Osteoblast (primary cell): ENCODE results near the gene GAGE10. TPM values are rescaled to one million over a fixed set of nuclear protein-coding genes. Genes with fewer than 3 reads are reported as not detected.
A peak's percentile ranks its signal among the peaks of the same experiment; 100 is the strongest.

Experiments
- DNase-seq: peaks from one replicate; pipeline ENCODE4 v3.0.0; 2011; ENCODE audit warnings: low spot score, mixed read lengths; ENCODE audit not compliant: insufficient read length; ENCODE audit errors: missing footprints
- H2AFZ ChIP-seq: 2 replicates; pipeline ENCODE4 v1.6.0; 2011; ENCODE audit warnings: mild to moderate bottlenecking, low read length
- H3K27ac ChIP-seq: 2 replicates; pipeline ENCODE4 v1.5.1; 2011; ENCODE audit warnings: mild to moderate bottlenecking, low read depth, low read length, moderate library complexity
- H3K27me3 ChIP-seq: 2 replicates; pipeline ENCODE4 v1.6.0; 2012; ENCODE audit warnings: mild to moderate bottlenecking, control low read depth, inconsistent platforms, low read length, moderate library complexity; ENCODE audit not compliant: insufficient read depth
- H3K36me3 ChIP-seq: 2 replicates; pipeline ENCODE4 v1.5.1; 2011; ENCODE audit warnings: mild to moderate bottlenecking, low read length, control low read depth, moderate library complexity; ENCODE audit not compliant: insufficient read depth
- H3K4me1 ChIP-seq: 2 replicates; pipeline ENCODE4 v1.5.1; 2011; ENCODE audit warnings: mild to moderate bottlenecking, low read length, control low read depth, moderate library complexity; ENCODE audit not compliant: insufficient read depth
- H3K4me2 ChIP-seq: 2 replicates; pipeline ENCODE4 v1.6.0; 2011; ENCODE audit warnings: mild to moderate bottlenecking, low read length; ENCODE audit not compliant: insufficient read depth
- H3K4me3 ChIP-seq: fragments of 200-600 bp; sonication (generic); 3 replicates; pipeline ENCODE4 v1.5.1; 2012; ENCODE audit warnings: mild to moderate bottlenecking, low read length, inconsistent platforms; ENCODE audit not compliant: insufficient read depth
- H3K79me2 ChIP-seq: 2 replicates; pipeline ENCODE4 v1.6.0; 2012; ENCODE audit warnings: mild to moderate bottlenecking, low read length, control low read depth, inconsistent platforms; ENCODE audit not compliant: insufficient read depth
- H3K9me3 ChIP-seq: 2 replicates; pipeline ENCODE4 v1.5.1; 2011; ENCODE audit warnings: low read depth, low read length, control low read depth
- H4K20me1 ChIP-seq: 2 replicates; pipeline ENCODE4 v1.6.0; 2012; ENCODE audit warnings: mild to moderate bottlenecking, low read length, control low read depth; ENCODE audit not compliant: insufficient read depth
- CTCF ChIP-seq: IDR thresholded peaks from 2 replicates; pipeline ENCODE4 v1.5.1; 2011; ENCODE audit warnings: mild to moderate bottlenecking, low read depth, low read length, moderate library complexity; ENCODE audit errors: extremely low read depth
- total RNA-seq: library from RNA; depleted of rRNA; stranded (reverse); fragments of >200 nt; gene quantifications from 2 replicates; pipeline ENCODE4 v1.2.3, GENCODE V29; 2012

GAGE10 gene
- total RNA-seq, 1 donor, result not detected

DNA sequence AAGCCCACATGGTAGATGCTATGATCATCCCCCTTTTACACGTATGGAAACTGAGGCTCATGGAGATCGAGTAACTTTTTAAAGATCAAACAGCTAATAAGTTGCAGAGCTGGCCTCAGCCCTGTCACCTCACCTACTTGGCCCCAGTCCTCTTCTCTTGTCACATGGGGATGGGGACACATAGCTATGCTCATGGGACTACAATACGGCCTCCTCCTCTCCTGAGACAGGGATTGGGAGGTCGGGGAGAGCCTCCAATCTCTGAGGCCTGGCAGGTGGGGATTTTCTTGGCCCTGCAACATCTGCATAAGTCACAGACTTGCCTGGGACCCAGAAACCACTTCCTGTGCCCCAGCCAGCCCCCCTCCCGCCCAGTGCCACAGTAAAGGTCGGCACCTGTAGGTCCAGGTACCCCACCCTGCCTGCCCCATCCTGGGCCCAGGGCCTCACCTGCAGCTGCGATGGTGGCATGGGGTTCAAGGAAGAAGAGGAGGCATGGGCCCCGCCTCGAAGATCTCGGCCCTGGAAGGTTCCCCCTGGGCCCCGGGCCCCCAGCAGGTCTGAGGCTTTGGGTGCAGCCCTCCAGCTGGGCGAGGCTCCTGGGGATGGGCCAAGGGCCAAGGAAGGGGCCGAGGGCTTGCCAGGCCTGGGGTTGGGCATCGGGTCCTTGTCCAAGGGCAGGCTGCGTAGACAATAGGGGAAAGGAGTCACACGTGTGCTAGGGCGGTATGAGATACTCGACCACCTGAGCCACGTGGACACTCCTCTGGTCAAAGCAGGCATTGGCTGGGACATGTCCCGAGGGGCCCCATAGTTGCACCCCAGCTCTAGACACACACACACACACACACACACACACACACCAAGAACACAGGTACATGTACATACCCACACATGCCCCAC lies 45.3 kb upstream of the GAGE10 start:
- Histone ChIP-seq H3K4me3 (no peak overlapping the region), H3K36me3 (no peaks in the 10 kb centered on the region), H3K4me1 (no peaks in the 10 kb centered on the region), H3K79me2 (no peaks in the 10 kb centered on the region), H3K9me3 (no peaks in the 10 kb centered on the region), H3K27me3 (no peaks in the 10 kb centered on the region), H2AFZ (no peak overlapping the region), H3K27ac (no peak overlapping the region), H4K20me1 (no peaks in the 10 kb centered on the region), H3K4me2 (no peak overlapping the region)
- TF ChIP-seq CTCF, result no peak
- peak; percentile 80 for DNase-seq

DNA sequence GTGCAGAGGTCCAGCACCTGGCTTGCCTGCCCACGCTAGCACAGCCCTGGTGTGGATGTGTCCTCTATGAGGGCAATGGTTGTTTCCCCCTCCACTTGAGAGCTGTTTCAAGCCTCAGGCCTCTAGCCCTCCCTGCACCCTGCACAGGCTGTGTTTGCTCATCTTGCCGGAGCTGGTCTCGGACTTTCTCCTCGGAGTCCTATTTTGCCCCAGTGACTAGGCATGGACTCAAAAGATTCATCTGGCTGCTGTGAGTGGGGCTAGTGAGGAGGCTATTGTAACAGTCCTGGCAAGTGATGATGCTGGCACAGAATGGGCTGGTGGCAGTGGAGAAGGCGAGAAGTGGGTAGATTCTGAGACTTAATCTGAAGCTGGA lies 44.7 kb upstream of the GAGE10 start:
- H3K4me3 ChIP-seq, result no peak overlapping the region
- H2AFZ ChIP-seq, result no peak overlapping the region
- TF ChIP-seq CTCF, result no peak
- no peaks in the 10 kb centered on the region for H4K20me1 ChIP-seq
- H3K4me2 ChIP-seq, result no peak overlapping the region
- H3K27ac ChIP-seq, result no peak overlapping the region
- no peaks in the 10 kb centered on the region for H3K9me3 ChIP-seq
- no peaks in the 10 kb centered on the region for H3K27me3 ChIP-seq
- no peaks in the 10 kb centered on the region for H3K79me2 ChIP-seq
- no peaks in the 10 kb centered on the region for H3K36me3 ChIP-seq
- no peak for DNase-seq
- H3K4me1 ChIP-seq, result no peaks in the 10 kb centered on the region

DNA sequence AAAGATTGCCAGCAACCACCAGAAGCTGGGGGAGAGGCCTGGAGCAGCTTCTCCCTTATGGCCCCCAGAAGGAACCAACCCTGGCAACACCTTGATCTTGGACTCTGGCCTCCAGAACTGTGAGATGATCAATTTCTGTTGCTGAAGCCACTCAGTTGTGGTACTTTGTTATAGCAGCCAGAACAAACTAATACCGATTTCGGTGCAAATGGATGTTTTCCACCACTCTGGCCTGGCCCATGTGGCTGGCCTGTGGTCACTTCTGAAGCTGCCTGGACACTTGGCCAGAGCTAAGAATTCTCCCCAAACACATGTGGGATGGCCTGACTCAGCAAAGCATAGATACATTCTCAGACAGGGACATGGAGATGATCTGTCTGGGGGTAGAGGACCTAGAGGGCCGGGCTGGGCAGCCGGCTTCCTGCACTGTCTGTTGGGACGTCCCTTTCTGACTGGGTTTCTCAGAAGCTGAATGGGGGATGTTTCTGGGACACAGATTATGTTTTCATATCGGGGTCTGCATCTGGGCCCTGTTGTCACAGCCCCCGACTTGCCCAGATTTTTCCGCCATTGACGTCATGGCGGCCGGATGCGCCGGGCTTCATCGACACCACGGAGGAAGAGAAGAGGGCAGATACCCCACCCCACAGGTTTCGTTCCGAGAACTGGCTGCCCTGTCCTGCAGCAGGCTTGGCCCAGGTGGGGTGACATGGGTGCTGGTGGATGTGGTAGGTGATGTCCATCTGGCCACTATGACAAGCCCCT lies 43.0 kb upstream of the GAGE10 start:
- H3K4me1 ChIP-seq, result no peaks in the 10 kb centered on the region
- no peak for TF ChIP-seq CTCF
- H3K79me2 ChIP-seq, result no peaks in the 10 kb centered on the region
- no peak overlapping the region for H2AFZ ChIP-seq
- DNase-seq, result peak; percentile 70
- no peaks in the 10 kb centered on the region for H3K27me3 ChIP-seq
- no peak overlapping the region for H3K4me3 ChIP-seq
- no peak overlapping the region for H3K4me2 ChIP-seq
- no peaks in the 10 kb centered on the region for H3K9me3 ChIP-seq
- H4K20me1 ChIP-seq, result no peaks in the 10 kb centered on the region
- H3K36me3 ChIP-seq, result no peaks in the 10 kb centered on the region
- no peak overlapping the region for H3K27ac ChIP-seq

GRCh38 chrX:49262603-49263002 lies 40.8 kb upstream of the GAGE10 start:
- no peaks in the 10 kb centered on the region for H4K20me1 ChIP-seq
- no peaks in the 10 kb centered on the region for H3K9me3 ChIP-seq
- H3K4me1 ChIP-seq, result no peaks in the 10 kb centered on the region
- no peak for TF ChIP-seq CTCF
- H3K27me3 ChIP-seq, result no peaks in the 10 kb centered on the region
- H3K36me3 ChIP-seq, result no peaks in the 10 kb centered on the region
- no peak overlapping the region for H2AFZ ChIP-seq
- H3K4me2 ChIP-seq, result no peak overlapping the region
- H3K79me2 ChIP-seq, result no peaks in the 10 kb centered on the region
- H3K27ac ChIP-seq, result no peak overlapping the region
- DNase-seq, result no peak
- no peak overlapping the region for H3K4me3 ChIP-seq
